A673 (cell line): Measurements from ENCODE around the gene E2F1. TPM values are rescaled to one million over a fixed set of nuclear protein-coding genes. Genes with fewer than 3 reads are reported as not detected.

Source experiments
- BruUV-seq: library from RNA; stranded (reverse); fragments of 400-500 nt; replicated peaks from 2 replicates; lab custom pipeline; 2021; lab: Mats Ljungman, UMichigan
- CTCF ChIA-PET: fragments of 300-600 bp; sonication (Branson Sonifier 250); formaldehyde crosslinking; loops from one replicate; lab custom pipeline; 2022; ENCODE audit warnings: antibody characterized with exemption; lab: Charles Lee
- POLR2A ChIA-PET: fragments of 300-600 bp; sonication (Branson Sonifier 250); formaldehyde crosslinking; loops from one replicate; lab custom pipeline; 2022; ENCODE audit warnings: antibody characterized with exemption; ENCODE audit not compliant: low non-redundant PET; lab: Charles Lee
- DNase-seq: peaks from one replicate; pipeline ENCODE4 v3.0.0-alpha.2; 2015; ENCODE audit warnings: low spot score
- H3K27ac ChIP-seq: fragments of 200-600 bp; sonication (generic); 2 replicates; pipeline ENCODE4 v1.5.1; 2016; ENCODE audit warnings: mixed run types, low read depth, mild to moderate bottlenecking, mixed read lengths, antibody characterized with exemption, low read length; ENCODE audit not compliant: poor library complexity, severe bottlenecking
- H3K27me3 ChIP-seq: fragments of 200-600 bp; sonication (generic); replicated peaks from 2 replicates; pipeline ENCODE4 v1.6.1; 2017; ENCODE audit warnings: mixed run types, low read depth, mild to moderate bottlenecking, mixed read lengths, antibody characterized with exemption, low read length; ENCODE audit not compliant: insufficient read depth, poor library complexity
- H3K36me3 ChIP-seq: fragments of 200-600 bp; sonication (generic); 2 replicates; pipeline ENCODE4 v1.6.1; 2016; ENCODE audit warnings: mixed run types, mild to moderate bottlenecking, mixed read lengths, antibody characterized with exemption, low read length; ENCODE audit not compliant: insufficient read depth, poor library complexity, severe bottlenecking
- H3K4me1 ChIP-seq: fragments of 200-600 bp; sonication (generic); 2 replicates; pipeline ENCODE4 v1.6.1; 2017; ENCODE audit warnings: mixed run types, mild to moderate bottlenecking, mixed read lengths, antibody characterized with exemption, low read length; ENCODE audit not compliant: insufficient read depth, poor library complexity, severe bottlenecking
- H3K4me3 ChIP-seq: fragments of 200-600 bp; sonication (generic); 2 replicates; pipeline ENCODE4 v1.5.1; 2016; ENCODE audit warnings: low read depth, mixed run types, mild to moderate bottlenecking, mixed read lengths, low read length; ENCODE audit not compliant: poor library complexity, severe bottlenecking
- H3K9me3 ChIP-seq: fragments of 200-600 bp; sonication (generic); 2 replicates; pipeline ENCODE4 v1.6.1; 2016; ENCODE audit warnings: mixed run types, low read depth, mild to moderate bottlenecking, mixed read lengths, antibody characterized with exemption, low read length; ENCODE audit not compliant: poor library complexity, severe bottlenecking
- EZH2 ChIP-seq: fragments of 200-600 bp; sonication (generic); IDR thresholded peaks from 2 replicates; pipeline ENCODE4 v1.6.1; 2017; ENCODE audit warnings: borderline replicate concordance, low read depth, mild to moderate bottlenecking, mixed read lengths, antibody characterized with exemption, low read length; ENCODE audit not compliant: poor library complexity, severe bottlenecking
- intact Hi-C: fragments of 100-400 bp; cut with micrococcal nuclease; formaldehyde crosslinking; loops from one replicate; pipeline ENCODE4 v1.10.0; 2022; ENCODE audit not compliant: unreplicated experiment
- total RNA-seq: library from RNA; stranded (reverse); gene quantifications from 2 replicates; pipeline ENCODE4 v1.2.3, GENCODE V29; 2021
- TF ChIP-seq, protein P1 (sequence below): fragments of 300-800, 200-600 bp; sonication (generic); conservative IDR thresholded peaks from 2 replicates; pipeline ENCODE4 v1.5.1; 2017; ENCODE audit warnings: low read depth, mild to moderate bottlenecking, antibody characterized with exemption, low read length, moderate library complexity, mixed read lengths

The E2F1 gene
- total RNA-seq, 1 experiment from 2014 or later = 86.0 TPM

- CTCF ChIA-PET = interaction anchor here (0.6 kb wide), 1 partner anchor 22 kb away, joined by 8 read pairs; no protein-coding TSS in a partner anchor
Observed at GRCh38 chr20:33719277-33719988, 33.2 kb upstream of the E2F1 start.

DNA sequence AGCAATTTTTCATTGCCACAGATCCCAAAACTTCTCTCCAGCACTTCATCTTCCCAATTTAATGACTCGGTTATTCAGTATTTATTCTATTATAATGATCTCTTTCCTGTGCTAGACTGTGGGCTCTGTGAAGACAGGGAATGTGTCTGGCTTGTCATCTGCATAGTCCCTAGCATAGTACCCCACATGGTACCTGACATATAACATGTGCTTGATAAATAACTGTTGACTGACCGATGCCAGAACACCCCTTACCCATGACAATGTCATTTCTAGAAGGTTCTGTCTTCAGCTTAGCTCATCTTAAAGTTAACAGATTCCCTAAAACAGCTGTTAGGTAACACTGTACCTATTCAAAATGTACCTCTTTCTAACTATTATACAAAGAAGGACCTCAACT is 30.3 kb upstream of the E2F1 start:
- Histone ChIP-seq H3K4me3 (no peak overlapping the region), H3K9me3 (no peaks in the 10 kb centered on the region), H3K27ac (no peak overlapping the region), H3K36me3 (no peaks in the 10 kb centered on the region), H3K4me1 (peaks cover 4% of the 10 kb centered on the region), H3K27me3 (no peaks in the 10 kb centered on the region)
- intact Hi-C loops = no loop called here
- POLR2A ChIA-PET = interaction anchor here (0.6 kb wide), 1 partner anchor 171 kb away, joined by 4 read pairs; no protein-coding TSS in a partner anchor
- TF ChIP-seq, protein P1, sequence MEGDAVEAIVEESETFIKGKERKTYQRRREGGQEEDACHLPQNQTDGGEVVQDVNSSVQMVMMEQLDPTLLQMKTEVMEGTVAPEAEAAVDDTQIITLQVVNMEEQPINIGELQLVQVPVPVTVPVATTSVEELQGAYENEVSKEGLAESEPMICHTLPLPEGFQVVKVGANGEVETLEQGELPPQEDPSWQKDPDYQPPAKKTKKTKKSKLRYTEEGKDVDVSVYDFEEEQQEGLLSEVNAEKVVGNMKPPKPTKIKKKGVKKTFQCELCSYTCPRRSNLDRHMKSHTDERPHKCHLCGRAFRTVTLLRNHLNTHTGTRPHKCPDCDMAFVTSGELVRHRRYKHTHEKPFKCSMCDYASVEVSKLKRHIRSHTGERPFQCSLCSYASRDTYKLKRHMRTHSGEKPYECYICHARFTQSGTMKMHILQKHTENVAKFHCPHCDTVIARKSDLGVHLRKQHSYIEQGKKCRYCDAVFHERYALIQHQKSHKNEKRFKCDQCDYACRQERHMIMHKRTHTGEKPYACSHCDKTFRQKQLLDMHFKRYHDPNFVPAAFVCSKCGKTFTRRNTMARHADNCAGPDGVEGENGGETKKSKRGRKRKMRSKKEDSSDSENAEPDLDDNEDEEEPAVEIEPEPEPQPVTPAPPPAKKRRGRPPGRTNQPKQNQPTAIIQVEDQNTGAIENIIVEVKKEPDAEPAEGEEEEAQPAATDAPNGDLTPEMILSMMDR = no peak
- no peak for TF ChIP-seq EZH2
- CTCF ChIA-PET = no interaction called here
- DNase-seq = no peak
- BruUV-seq = no TSS peak

More at GRCh38 chr20:33719277-33719988, 33.2 kb upstream of the E2F1 start:
- Histone ChIP-seq H3K4me1 (peaks cover 4% of the 10 kb centered on the region), H3K27ac (peak overlapping the region; percentile 32), H3K27me3 (no peaks in the 10 kb centered on the region), H3K9me3 (no peaks in the 10 kb centered on the region), H3K36me3 (no peaks in the 10 kb centered on the region), H3K4me3 (peak overlapping the region; percentile 82)
- intact Hi-C loops = no loop called here
- POLR2A ChIA-PET = no interaction called here
- DNase-seq = no peak
- BruUV-seq = TSS peak; percentile 82
- TF ChIP-seq, protein P1 = no peak
- TF ChIP-seq EZH2 = no peak

- ChIA-PET CTCF (no interaction called here), POLR2A (no interaction called here)
- H3K27ac ChIP-seq = no peak overlapping the region
- intact Hi-C loops = no loop called here
- no peaks in the 10 kb centered on the region for H3K36me3 ChIP-seq
- no peak for DNase-seq
- H3K4me1 ChIP-seq = no peaks in the 10 kb centered on the region
- H3K9me3 ChIP-seq = no peaks in the 10 kb centered on the region
- no peak overlapping the region for H3K4me3 ChIP-seq
- TF ChIP-seq, protein P1 = no peak
- TF ChIP-seq EZH2 = no peak
- no TSS peak for BruUV-seq
- no peaks in the 10 kb centered on the region for H3K27me3 ChIP-seq
Observed at GRCh38 chr20:33713865-33714367, 27.7 kb upstream of the E2F1 start.
